ENCODE results near the gene DOCK4.

DNA sequence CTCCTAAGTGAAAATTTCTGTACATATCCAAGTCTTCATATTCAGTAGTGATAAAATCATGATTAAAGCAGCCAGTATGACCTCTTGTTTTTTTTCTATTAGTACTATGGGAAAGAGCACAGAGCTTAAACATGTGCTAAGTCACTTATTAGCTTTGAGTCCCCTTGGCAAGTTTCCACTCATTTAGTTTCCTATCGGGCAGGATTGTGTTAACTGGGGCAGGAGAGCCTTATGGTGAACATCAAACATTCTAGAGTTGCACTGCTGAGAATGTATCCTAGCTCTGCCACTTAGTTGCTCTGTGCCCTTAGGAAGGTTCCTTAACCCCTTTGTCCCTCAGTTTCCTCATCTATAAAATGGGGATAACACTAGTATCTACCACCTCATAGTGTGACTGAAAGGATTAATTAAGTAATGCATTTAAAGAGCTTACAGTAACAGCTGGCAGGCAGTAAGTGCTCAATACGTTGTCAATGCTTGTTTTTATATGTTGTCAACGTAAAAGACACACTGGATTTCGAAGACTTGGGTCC is 117.6 kb downstream of the DOCK4 start:
- TF ChIP-seq, protein P1, sequence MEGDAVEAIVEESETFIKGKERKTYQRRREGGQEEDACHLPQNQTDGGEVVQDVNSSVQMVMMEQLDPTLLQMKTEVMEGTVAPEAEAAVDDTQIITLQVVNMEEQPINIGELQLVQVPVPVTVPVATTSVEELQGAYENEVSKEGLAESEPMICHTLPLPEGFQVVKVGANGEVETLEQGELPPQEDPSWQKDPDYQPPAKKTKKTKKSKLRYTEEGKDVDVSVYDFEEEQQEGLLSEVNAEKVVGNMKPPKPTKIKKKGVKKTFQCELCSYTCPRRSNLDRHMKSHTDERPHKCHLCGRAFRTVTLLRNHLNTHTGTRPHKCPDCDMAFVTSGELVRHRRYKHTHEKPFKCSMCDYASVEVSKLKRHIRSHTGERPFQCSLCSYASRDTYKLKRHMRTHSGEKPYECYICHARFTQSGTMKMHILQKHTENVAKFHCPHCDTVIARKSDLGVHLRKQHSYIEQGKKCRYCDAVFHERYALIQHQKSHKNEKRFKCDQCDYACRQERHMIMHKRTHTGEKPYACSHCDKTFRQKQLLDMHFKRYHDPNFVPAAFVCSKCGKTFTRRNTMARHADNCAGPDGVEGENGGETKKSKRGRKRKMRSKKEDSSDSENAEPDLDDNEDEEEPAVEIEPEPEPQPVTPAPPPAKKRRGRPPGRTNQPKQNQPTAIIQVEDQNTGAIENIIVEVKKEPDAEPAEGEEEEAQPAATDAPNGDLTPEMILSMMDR (IDR thresholded peaks at IDR 0.05): no peak
- TF ChIP-seq POLR2A (IDR thresholded peaks at IDR 0.05): no peak

Data from thyroid gland (tissue), 4 donors.